Endodermal cell (in vitro differentiated cells): ENCODE data around the gene ATP5F1B. TPM values are rescaled to one million over a fixed set of nuclear protein-coding genes. Genes with fewer than 3 reads are reported as not detected.

Experiments
- DNase-seq: peaks from one replicate; pipeline ENCODE4 v3.0.0-alpha.2; 2017
- H3K27ac ChIP-seq: 2 replicates; pipeline ENCODE4 v1.5.1; 2013; ENCODE audit warnings: mild to moderate bottlenecking, low read depth, low read length, moderate library complexity
- H3K27me3 ChIP-seq: 2 replicates; pipeline ENCODE4 v1.6.1; 2013; ENCODE audit warnings: mild to moderate bottlenecking, low read length, moderate library complexity; ENCODE audit not compliant: insufficient read depth, control insufficient read depth, poor library complexity, severe bottlenecking
- H3K36me3 ChIP-seq: 2 replicates; pipeline ENCODE4 v1.7.0; 2013; ENCODE audit warnings: mild to moderate bottlenecking, low read length, moderate library complexity; ENCODE audit not compliant: control insufficient read depth, insufficient read depth
- H3K4me1 ChIP-seq: one replicate; pipeline ENCODE4 v1.7.0; 2013; ENCODE audit warnings: low read length; ENCODE audit not compliant: control insufficient read depth, insufficient read depth
- H3K4me3 ChIP-seq: 2 replicates; pipeline ENCODE4 v1.5.1; 2013; ENCODE audit warnings: mild to moderate bottlenecking, low read length, moderate library complexity
- H3K9ac ChIP-seq: 2 replicates; pipeline ENCODE4 v1.6.1; 2013; ENCODE audit warnings: mild to moderate bottlenecking, low read length, moderate library complexity; ENCODE audit not compliant: poor library complexity, severe bottlenecking; ENCODE audit errors: extremely low read depth
- H3K9me3 ChIP-seq: 2 replicates; pipeline ENCODE4 v1.6.1; 2013; ENCODE audit warnings: mild to moderate bottlenecking, low read length, moderate library complexity; ENCODE audit not compliant: control insufficient read depth
- H3K27ac Mint-ChIP-seq: 2 replicates; pipeline ENCODE4 v1.8.0; 2020; ENCODE audit warnings: mixed read lengths
- H3K27me3 Mint-ChIP-seq: 2 replicates; pipeline ENCODE4 v1.8.0; 2021; ENCODE audit warnings: mild to moderate bottlenecking, mixed read lengths; ENCODE audit not compliant: insufficient read depth
- H3K36me3 Mint-ChIP-seq: 2 replicates; pipeline ENCODE4 v1.8.0; 2020; ENCODE audit warnings: low read depth, mixed read lengths
- H3K4me1 Mint-ChIP-seq: 2 replicates; pipeline ENCODE4 v1.8.0; 2020; ENCODE audit warnings: mixed read lengths
- H3K4me3 Mint-ChIP-seq: 2 replicates; pipeline ENCODE4 v1.8.0; 2020; ENCODE audit warnings: mild to moderate bottlenecking, moderate library complexity, mixed read lengths
- H3K9me3 Mint-ChIP-seq: 2 replicates; pipeline ENCODE4 v1.8.0; 2020; ENCODE audit warnings: mild to moderate bottlenecking, mixed read lengths
- WGBS, 2 experiments: methylation state at CpG; one replicate each; pipeline versions ENCODE4 v1.1.5 to v1.1.7; 2013; ENCODE audit warnings: missing lambda C conversion rate in 2 of 2, mixed read lengths in 1 of 2; ENCODE audit not compliant: insufficient coverage in 1 of 2, insufficient read length in 1 of 2; 5-methylcytosine and 5-hydroxymethylcytosine counted together
- total RNA-seq, 2 donors: library from RNA; stranded (reverse); fragmentation: NEBNext Ultra II Directional in 1 of 2; extraction: Animal tissue kit (Norgen Biotek cat#: 25700) in 1 of 2; gene quantifications; 2 replicates in 1 of 2; 3 replicates in 1 of 2; pipeline ENCODE4 v1.2.1, GENCODE V29; 2021
- TF ChIP-seq, protein P1 (sequence below): fragments of 200-600 bp; sonication (generic); conservative IDR thresholded peaks from 2 replicates; pipeline ENCODE4 v1.5.0; 2021; ENCODE audit warnings: antibody characterized with exemption, mild to moderate bottlenecking

The ATP5F1B gene
- total RNA-seq, 2 donors from 2014 or later: 653 to 681 TPM

DNA sequence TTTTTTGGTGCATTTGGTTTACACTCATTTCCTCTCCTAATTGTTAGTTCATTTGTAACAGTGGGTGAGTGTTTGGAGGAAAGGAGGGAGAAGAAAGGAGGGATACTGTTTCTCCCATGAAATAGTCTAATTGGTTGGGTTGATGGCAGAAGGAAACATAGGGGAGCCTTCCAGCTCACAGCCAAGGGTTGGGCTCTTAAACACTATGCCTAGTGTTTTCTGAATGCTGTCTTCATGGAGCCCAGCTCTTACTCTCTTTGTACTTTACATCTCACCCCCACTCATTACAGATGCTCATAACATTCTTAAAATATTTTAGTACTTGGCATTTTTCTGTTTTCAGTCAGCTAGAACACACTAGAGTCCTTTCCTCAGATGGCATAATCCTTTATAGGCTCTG is 53.8 kb downstream of the ATP5F1B start:
- peaks cover 14% of the 10 kb centered on the region for H3K4me1 Mint-ChIP-seq
- Histone ChIP-seq H3K36me3 (peaks cover 30% of the 10 kb centered on the region), H3K4me3 (no peak overlapping the region), H3K27ac (no peak overlapping the region), H3K9me3 (no peaks in the 10 kb centered on the region), H3K4me1 (no peaks in the 10 kb centered on the region), H3K9ac (no peak overlapping the region), H3K27me3 (no peaks in the 10 kb centered on the region)
- no peaks in the 10 kb centered on the region for H3K9me3 Mint-ChIP-seq
- TF ChIP-seq, protein P1, sequence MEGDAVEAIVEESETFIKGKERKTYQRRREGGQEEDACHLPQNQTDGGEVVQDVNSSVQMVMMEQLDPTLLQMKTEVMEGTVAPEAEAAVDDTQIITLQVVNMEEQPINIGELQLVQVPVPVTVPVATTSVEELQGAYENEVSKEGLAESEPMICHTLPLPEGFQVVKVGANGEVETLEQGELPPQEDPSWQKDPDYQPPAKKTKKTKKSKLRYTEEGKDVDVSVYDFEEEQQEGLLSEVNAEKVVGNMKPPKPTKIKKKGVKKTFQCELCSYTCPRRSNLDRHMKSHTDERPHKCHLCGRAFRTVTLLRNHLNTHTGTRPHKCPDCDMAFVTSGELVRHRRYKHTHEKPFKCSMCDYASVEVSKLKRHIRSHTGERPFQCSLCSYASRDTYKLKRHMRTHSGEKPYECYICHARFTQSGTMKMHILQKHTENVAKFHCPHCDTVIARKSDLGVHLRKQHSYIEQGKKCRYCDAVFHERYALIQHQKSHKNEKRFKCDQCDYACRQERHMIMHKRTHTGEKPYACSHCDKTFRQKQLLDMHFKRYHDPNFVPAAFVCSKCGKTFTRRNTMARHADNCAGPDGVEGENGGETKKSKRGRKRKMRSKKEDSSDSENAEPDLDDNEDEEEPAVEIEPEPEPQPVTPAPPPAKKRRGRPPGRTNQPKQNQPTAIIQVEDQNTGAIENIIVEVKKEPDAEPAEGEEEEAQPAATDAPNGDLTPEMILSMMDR: no peak
- H3K27me3 Mint-ChIP-seq: no peaks in the 10 kb centered on the region
- peaks cover 42% of the 10 kb centered on the region for H3K36me3 Mint-ChIP-seq
- H3K27ac Mint-ChIP-seq: peak overlapping the region; percentile 85
- DNase-seq: no peak
- H3K4me3 Mint-ChIP-seq: no peak overlapping the region

DNA sequence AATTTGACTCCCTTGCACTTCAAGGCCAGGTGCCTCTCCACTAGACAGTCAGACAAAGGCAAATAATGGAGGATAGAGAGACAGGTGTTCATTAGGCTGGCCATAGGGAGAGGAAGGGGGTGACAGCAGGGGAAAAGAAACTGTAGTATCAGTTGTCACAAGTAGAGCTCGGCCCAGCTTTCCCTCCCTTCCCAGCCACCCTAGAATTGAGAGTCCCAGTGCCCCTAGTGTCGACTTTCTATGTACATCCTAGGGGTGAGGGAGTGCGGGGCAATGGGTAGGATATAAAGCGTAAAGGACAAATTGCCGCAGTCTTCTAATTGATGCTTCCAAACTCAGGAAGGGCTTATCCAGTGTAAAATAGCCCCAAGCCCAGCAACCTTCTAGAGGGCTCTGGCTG is 54.7 kb downstream of the ATP5F1B start:
- Mint-ChIP-seq H3K36me3 (peaks cover 42% of the 10 kb centered on the region), H3K4me3 (no peak overlapping the region), H3K4me1 (peaks cover 13% of the 10 kb centered on the region), H3K27ac (no peak overlapping the region), H3K9me3 (no peaks in the 10 kb centered on the region), H3K27me3 (no peaks in the 10 kb centered on the region)
- no peak overlapping the region for H3K9ac ChIP-seq
- no peaks in the 10 kb centered on the region for H3K4me1 ChIP-seq
- peaks cover 23% of the 10 kb centered on the region for H3K36me3 ChIP-seq
- H3K27ac ChIP-seq: no peak overlapping the region
- no peaks in the 10 kb centered on the region for H3K9me3 ChIP-seq
- H3K4me3 ChIP-seq: no peak overlapping the region
- H3K27me3 ChIP-seq: no peaks in the 10 kb centered on the region
- peak; percentile 62 for DNase-seq
- TF ChIP-seq, protein P1: peak; percentile 22
- WGBS, 2 experiments: 86 to 100% methylated on average over 2 to 5 of the region's 5 CpGs

DNA sequence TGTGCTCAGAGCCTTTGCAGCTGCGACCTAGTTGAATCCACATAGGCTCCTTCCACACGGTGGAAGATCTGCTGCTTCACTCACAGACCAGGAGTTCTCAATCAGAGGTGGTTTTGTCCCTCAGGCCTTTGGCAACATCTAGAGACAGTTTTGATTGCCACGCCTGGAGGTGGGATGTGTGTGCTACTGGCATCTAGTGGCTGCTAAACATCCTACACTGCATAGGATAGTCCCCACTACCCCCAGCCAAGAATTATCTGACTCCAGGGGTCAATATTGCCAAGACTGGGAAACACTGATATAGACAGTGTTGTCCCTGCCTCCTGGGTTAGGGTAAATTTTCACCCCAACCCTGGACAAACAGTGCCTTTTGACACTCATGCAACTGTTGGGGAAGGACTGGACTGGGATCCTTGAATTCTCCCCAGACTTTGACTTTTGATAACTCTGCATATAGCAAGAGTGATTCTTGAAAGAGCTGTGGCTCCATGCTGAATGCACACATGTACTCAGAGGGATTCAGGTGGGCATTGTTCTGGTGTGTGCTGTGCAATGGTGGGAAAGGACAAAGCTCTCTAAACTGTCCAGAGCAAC is 55.5 kb downstream of the ATP5F1B start:
- no peaks in the 10 kb centered on the region for H3K4me1 ChIP-seq
- H3K4me1 Mint-ChIP-seq: peaks cover 13% of the 10 kb centered on the region
- no peak overlapping the region for H3K4me3 Mint-ChIP-seq
- peak overlapping the region; percentile 61 for H3K27ac Mint-ChIP-seq
- H3K36me3 Mint-ChIP-seq: peaks cover 42% of the 10 kb centered on the region
- no peaks in the 10 kb centered on the region for H3K9me3 ChIP-seq
- no peak overlapping the region for H3K4me3 ChIP-seq
- no peaks in the 10 kb centered on the region for H3K27me3 Mint-ChIP-seq
- WGBS, 2 experiments: 63 to 100% methylated on average over 1 to 3 of the region's 3 CpGs
- H3K27me3 ChIP-seq: no peaks in the 10 kb centered on the region
- TF ChIP-seq, protein P1: peak; percentile 72
- no peak overlapping the region for H3K27ac ChIP-seq
- peaks cover 22% of the 10 kb centered on the region for H3K36me3 ChIP-seq
- H3K9me3 Mint-ChIP-seq: no peaks in the 10 kb centered on the region
- H3K9ac ChIP-seq: no peak overlapping the region
- DNase-seq: peak; percentile 82
